Measurements from ENCODE around the gene GFRA3.

The GFRA3 gene

DNA sequence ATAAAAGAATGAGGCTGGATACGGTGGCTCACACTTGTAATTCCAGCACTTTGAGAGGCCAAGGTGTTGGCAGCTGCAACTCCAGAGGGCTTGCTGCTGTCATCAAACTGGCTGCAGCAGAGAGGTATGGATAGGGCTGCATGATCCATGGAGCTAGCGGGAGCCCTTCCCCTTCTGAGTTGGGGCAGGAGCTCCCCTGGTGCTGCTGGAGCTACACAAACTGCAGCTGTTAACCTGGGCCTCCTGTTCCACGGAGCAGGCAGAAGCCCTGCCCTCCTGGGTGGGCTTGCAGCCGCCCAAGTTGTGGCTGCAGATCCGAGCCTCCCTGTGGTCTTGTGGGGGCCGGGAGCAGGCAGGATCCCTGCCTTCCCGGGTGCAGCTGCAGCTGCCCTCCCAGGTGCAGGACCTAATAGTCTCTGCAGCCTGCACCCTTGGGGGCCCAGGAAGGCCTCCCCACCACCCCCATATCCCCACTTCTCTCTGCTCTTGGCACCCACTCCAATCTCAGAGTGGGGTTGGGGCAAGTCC lies 41.4 kb upstream of the GFRA3 start:
- no peak for ATAC-seq

GRCh38 chr5:138305797-138306196 lies 31.4 kb upstream of the GFRA3 start:
- TF ChIP-seq ESRRG (CRISPR knock-in tag; IDR thresholded peaks at IDR 0.05) (no peak), SNAI2 (CRISPR knock-in tag; IDR thresholded peaks at IDR 0.05) (no peak), ZNF565 (CRISPR knock-in tag; conservative IDR thresholded peaks at IDR 0.05; ENCODE audit: low read depth) (no peak), PPARA (CRISPR knock-in tag; IDR thresholded peaks at IDR 0.05; ENCODE audit: borderline replicate concordance) (no peak), ZFP30 (CRISPR knock-in tag; IDR thresholded peaks at IDR 0.05) (no peak)
- ATAC-seq = no peak

More for the DNA sequence above, 41.4 kb upstream of the GFRA3 start:
- no peak for TF ChIP-seq GLIS3 (CRISPR knock-in tag; IDR thresholded peaks at IDR 0.05)
- TF ChIP-seq TOX (CRISPR knock-in tag; IDR thresholded peaks at IDR 0.05; ENCODE audit: borderline replicate concordance) = no peak
- no peak for TF ChIP-seq BACH2 (CRISPR knock-in tag; IDR thresholded peaks at IDR 0.05; ENCODE audit: borderline replicate concordance)
- TF ChIP-seq, protein P1, sequence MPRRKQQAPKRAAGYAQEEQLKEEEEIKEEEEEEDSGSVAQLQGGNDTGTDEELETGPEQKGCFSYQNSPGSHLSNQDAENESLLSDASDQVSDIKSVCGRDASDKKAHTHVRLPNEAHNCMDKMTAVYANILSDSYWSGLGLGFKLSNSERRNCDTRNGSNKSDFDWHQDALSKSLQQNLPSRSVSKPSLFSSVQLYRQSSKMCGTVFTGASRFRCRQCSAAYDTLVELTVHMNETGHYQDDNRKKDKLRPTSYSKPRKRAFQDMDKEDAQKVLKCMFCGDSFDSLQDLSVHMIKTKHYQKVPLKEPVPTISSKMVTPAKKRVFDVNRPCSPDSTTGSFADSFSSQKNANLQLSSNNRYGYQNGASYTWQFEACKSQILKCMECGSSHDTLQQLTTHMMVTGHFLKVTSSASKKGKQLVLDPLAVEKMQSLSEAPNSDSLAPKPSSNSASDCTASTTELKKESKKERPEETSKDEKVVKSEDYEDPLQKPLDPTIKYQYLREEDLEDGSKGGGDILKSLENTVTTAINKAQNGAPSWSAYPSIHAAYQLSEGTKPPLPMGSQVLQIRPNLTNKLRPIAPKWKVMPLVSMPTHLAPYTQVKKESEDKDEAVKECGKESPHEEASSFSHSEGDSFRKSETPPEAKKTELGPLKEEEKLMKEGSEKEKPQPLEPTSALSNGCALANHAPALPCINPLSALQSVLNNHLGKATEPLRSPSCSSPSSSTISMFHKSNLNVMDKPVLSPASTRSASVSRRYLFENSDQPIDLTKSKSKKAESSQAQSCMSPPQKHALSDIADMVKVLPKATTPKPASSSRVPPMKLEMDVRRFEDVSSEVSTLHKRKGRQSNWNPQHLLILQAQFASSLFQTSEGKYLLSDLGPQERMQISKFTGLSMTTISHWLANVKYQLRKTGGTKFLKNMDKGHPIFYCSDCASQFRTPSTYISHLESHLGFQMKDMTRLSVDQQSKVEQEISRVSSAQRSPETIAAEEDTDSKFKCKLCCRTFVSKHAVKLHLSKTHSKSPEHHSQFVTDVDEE (CRISPR knock-in tag; IDR thresholded peaks at IDR 0.05) = no peak
- no peak for TF ChIP-seq ARNTL (CRISPR knock-in tag; IDR thresholded peaks at IDR 0.05; ENCODE audit: borderline replicate concordance, low read depth)
- TF ChIP-seq ZFP3 (CRISPR knock-in tag; IDR thresholded peaks at IDR 0.05) = no peak
- TF ChIP-seq TCF4 (CRISPR knock-in tag; IDR thresholded peaks at IDR 0.05; ENCODE audit: borderline replicate concordance) = no peak
- no peak for TF ChIP-seq ZFP30 (CRISPR knock-in tag; IDR thresholded peaks at IDR 0.05)
- no peak for TF ChIP-seq OSR1 (CRISPR knock-in tag; IDR thresholded peaks at IDR 0.05)
- TF ChIP-seq, protein P2, sequence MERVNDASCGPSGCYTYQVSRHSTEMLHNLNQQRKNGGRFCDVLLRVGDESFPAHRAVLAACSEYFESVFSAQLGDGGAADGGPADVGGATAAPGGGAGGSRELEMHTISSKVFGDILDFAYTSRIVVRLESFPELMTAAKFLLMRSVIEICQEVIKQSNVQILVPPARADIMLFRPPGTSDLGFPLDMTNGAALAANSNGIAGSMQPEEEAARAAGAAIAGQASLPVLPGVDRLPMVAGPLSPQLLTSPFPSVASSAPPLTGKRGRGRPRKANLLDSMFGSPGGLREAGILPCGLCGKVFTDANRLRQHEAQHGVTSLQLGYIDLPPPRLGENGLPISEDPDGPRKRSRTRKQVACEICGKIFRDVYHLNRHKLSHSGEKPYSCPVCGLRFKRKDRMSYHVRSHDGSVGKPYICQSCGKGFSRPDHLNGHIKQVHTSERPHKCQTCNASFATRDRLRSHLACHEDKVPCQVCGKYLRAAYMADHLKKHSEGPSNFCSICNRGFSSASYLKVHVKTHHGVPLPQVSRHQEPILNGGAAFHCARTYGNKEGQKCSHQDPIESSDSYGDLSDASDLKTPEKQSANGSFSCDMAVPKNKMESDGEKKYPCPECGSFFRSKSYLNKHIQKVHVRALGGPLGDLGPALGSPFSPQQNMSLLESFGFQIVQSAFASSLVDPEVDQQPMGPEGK (CRISPR knock-in tag; IDR thresholded peaks at IDR 0.05; ENCODE audit: borderline replicate concordance) = no peak
- no peak for TF ChIP-seq ZNF70 (CRISPR knock-in tag; IDR thresholded peaks at IDR 0.05)

GRCh38 chr5:138303372-138303771 lies 29.0 kb upstream of the GFRA3 start:
- no peak for ATAC-seq
- TF ChIP-seq ARNTL (CRISPR knock-in tag; IDR thresholded peaks at IDR 0.05; ENCODE audit: borderline replicate concordance, low read depth) = no peak
- TF ChIP-seq, protein P3, sequence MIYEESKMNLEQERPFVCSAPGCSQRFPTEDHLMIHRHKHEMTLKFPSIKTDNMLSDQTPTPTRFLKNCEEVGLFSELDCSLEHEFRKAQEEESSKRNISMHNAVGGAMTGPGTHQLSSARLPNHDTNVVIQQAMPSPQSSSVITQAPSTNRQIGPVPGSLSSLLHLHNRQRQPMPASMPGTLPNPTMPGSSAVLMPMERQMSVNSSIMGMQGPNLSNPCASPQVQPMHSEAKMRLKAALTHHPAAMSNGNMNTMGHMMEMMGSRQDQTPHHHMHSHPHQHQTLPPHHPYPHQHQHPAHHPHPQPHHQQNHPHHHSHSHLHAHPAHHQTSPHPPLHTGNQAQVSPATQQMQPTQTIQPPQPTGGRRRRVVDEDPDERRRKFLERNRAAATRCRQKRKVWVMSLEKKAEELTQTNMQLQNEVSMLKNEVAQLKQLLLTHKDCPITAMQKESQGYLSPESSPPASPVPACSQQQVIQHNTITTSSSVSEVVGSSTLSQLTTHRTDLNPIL (CRISPR knock-in tag; IDR thresholded peaks at IDR 0.05; ENCODE audit: low read depth) = no peak

DNA sequence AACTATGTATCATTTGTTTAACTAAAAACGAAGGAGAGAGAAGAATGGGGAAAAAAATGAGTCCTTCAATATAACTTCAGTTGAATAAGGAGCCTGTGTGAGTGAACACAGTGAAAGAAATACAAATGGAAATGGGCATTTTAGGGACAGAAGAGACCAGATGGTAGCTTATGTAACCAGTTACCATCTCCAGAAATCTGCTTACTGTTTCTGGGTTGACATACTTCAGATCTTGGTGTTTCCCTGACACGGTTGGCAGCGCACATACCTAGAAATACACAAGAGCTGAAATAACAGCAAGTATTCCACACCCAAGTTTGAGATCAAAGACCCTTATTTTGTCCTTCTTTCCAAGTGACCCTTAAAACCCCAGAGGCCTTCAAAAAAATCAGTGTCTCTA lies 14.9 kb upstream of the GFRA3 start:
- no peak for TF ChIP-seq PPARA (CRISPR knock-in tag; IDR thresholded peaks at IDR 0.05; ENCODE audit: borderline replicate concordance)
- no peak for TF ChIP-seq ZFP30 (CRISPR knock-in tag; IDR thresholded peaks at IDR 0.05)
- TF ChIP-seq TCF4 (CRISPR knock-in tag; IDR thresholded peaks at IDR 0.05; ENCODE audit: borderline replicate concordance) = no peak
- no peak for ATAC-seq

GRCh38 chr5:138287246-138287645 lies 12.8 kb upstream of the GFRA3 start:
- ATAC-seq = no peak
- no peak for TF ChIP-seq TCF4 (CRISPR knock-in tag; IDR thresholded peaks at IDR 0.05; ENCODE audit: borderline replicate concordance)
- no peak for TF ChIP-seq ZC3H10 (CRISPR knock-in tag; IDR thresholded peaks at IDR 0.05)
- TF ChIP-seq, protein P2 (CRISPR knock-in tag; IDR thresholded peaks at IDR 0.05; ENCODE audit: borderline replicate concordance) = no peak
- TF ChIP-seq ESRRG (CRISPR knock-in tag; IDR thresholded peaks at IDR 0.05) = no peak
- no peak for TF ChIP-seq RARB (CRISPR knock-in tag; IDR thresholded peaks at IDR 0.05)
- TF ChIP-seq ZNF8 (CRISPR knock-in tag; IDR thresholded peaks at IDR 0.05) = no peak
- TF ChIP-seq, protein P3 (CRISPR knock-in tag; IDR thresholded peaks at IDR 0.05; ENCODE audit: low read depth) = no peak
- no peak for TF ChIP-seq GLIS3 (CRISPR knock-in tag; IDR thresholded peaks at IDR 0.05)
- TF ChIP-seq TOX (CRISPR knock-in tag; IDR thresholded peaks at IDR 0.05; ENCODE audit: borderline replicate concordance) = no peak
- no peak for TF ChIP-seq BACH2 (CRISPR knock-in tag; IDR thresholded peaks at IDR 0.05; ENCODE audit: borderline replicate concordance)
- TF ChIP-seq CSRNP3 (CRISPR knock-in tag; IDR thresholded peaks at IDR 0.05) = no peak
- no peak for TF ChIP-seq ZFP30 (CRISPR knock-in tag; IDR thresholded peaks at IDR 0.05)
- TF ChIP-seq ZNF70 (CRISPR knock-in tag; IDR thresholded peaks at IDR 0.05) = no peak
- no peak for TF ChIP-seq ZFP3 (CRISPR knock-in tag; IDR thresholded peaks at IDR 0.05)
- no peak for TF ChIP-seq CSDC2 (CRISPR knock-in tag; IDR thresholded peaks at IDR 0.05)

Data from SK-N-SH treated with all-trans-retinoic acid at 6 μM for 48 hours (cell line).